Measurements from ENCODE around the gene CDH2.

DNA sequence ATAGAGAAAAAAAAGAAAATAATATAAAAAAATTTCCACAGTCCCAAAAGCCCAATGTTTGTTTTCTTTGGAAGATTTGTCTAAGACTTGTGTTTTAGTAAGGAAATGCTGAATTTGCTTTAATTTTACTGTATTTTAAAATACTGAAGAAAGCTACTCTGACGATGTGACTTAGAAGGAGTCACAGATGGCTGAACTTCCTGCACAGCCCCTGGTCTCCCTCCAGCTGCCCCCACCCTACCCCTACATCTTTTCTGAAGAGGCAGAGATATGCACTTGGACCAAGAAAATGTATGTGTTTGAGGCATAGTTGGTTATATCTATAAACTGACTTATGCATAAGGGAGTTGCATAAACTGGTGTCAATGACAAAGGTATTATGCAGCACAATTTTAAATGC is 172.3 kb downstream of the CDH2 start:
- TF ChIP-seq, protein P1, sequence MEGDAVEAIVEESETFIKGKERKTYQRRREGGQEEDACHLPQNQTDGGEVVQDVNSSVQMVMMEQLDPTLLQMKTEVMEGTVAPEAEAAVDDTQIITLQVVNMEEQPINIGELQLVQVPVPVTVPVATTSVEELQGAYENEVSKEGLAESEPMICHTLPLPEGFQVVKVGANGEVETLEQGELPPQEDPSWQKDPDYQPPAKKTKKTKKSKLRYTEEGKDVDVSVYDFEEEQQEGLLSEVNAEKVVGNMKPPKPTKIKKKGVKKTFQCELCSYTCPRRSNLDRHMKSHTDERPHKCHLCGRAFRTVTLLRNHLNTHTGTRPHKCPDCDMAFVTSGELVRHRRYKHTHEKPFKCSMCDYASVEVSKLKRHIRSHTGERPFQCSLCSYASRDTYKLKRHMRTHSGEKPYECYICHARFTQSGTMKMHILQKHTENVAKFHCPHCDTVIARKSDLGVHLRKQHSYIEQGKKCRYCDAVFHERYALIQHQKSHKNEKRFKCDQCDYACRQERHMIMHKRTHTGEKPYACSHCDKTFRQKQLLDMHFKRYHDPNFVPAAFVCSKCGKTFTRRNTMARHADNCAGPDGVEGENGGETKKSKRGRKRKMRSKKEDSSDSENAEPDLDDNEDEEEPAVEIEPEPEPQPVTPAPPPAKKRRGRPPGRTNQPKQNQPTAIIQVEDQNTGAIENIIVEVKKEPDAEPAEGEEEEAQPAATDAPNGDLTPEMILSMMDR (IDR thresholded peaks at IDR 0.05; ENCODE audit: low read depth, low read length, missing input control), result no peak
- TF ChIP-seq JUND (IDR thresholded peaks at IDR 0.05) (no peak), YY1 (IDR thresholded peaks at IDR 0.05) (no peak), RAD21 (IDR thresholded peaks at IDR 0.05) (no peak), TAF1 (conservative IDR thresholded peaks at IDR 0.05) (no peak), NR2F2 (IDR thresholded peaks at IDR 0.05) (no peak), MAX (IDR thresholded peaks at IDR 0.05) (no peak), GABPA (IDR thresholded peaks at IDR 0.05 in 1 of 2, conservative IDR thresholded peaks at IDR 0.05 in 1 of 2) (no peak), FOXA1 (IDR thresholded peaks at IDR 0.05) (no peak), ATF3 (IDR thresholded peaks at IDR 0.05) (no peak)
- TF ChIP-seq, protein P2, sequence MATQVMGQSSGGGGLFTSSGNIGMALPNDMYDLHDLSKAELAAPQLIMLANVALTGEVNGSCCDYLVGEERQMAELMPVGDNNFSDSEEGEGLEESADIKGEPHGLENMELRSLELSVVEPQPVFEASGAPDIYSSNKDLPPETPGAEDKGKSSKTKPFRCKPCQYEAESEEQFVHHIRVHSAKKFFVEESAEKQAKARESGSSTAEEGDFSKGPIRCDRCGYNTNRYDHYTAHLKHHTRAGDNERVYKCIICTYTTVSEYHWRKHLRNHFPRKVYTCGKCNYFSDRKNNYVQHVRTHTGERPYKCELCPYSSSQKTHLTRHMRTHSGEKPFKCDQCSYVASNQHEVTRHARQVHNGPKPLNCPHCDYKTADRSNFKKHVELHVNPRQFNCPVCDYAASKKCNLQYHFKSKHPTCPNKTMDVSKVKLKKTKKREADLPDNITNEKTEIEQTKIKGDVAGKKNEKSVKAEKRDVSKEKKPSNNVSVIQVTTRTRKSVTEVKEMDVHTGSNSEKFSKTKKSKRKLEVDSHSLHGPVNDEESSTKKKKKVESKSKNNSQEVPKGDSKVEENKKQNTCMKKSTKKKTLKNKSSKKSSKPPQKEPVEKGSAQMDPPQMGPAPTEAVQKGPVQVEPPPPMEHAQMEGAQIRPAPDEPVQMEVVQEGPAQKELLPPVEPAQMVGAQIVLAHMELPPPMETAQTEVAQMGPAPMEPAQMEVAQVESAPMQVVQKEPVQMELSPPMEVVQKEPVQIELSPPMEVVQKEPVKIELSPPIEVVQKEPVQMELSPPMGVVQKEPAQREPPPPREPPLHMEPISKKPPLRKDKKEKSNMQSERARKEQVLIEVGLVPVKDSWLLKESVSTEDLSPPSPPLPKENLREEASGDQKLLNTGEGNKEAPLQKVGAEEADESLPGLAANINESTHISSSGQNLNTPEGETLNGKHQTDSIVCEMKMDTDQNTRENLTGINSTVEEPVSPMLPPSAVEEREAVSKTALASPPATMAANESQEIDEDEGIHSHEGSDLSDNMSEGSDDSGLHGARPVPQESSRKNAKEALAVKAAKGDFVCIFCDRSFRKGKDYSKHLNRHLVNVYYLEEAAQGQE (IDR thresholded peaks at IDR 0.05), result no peak
